Measurements from ENCODE around the gene MCTP1. TPM values are rescaled to one million over a fixed set of nuclear protein-coding genes. Genes with fewer than 3 reads are reported as not detected.

MCTP1 gene
- total and polyA plus RNA-seq, 9 of the 15 experiments (the other 6 are each of a cell fraction or from before 2014, with no cell fraction given) = 0.04 to 0.93 (median 0.06) TPM; not detected in 4

GRCh38 chr5:94725142-94725541 lies 559.8 kb downstream of the MCTP1 start:
- no peaks in the 10 kb centered on the region for H3K9me1 ChIP-seq (ENCODE audit: control insufficient read depth, insufficient read depth, low read length)
- 0% methylated on average over 1 of the region's 1 CpG for WGBS (ENCODE audit: insufficient coverage, low coverage, missing lambda C conversion rate)
- intact Hi-C loops (cut with micrococcal nuclease) (no loop called here), in situ Hi-C loops (cut with MboI) (loop anchor here (25.0 kb wide), 1 partner anchor 1138 kb away; the partner anchor contains the start of genes NR2F1 and NR2F1-AS1)
- no peaks in the 10 kb centered on the region for H3K9me3 ChIP-seq (replicated peaks; ENCODE audit: control insufficient read depth, insufficient read depth, low read depth, low read length)
- no peaks in the 10 kb centered on the region for H4K20me1 ChIP-seq (replicated peaks; ENCODE audit: control insufficient read depth, insufficient read depth, low read length)
- no peaks in the 10 kb centered on the region for H3K4me1 ChIP-seq (replicated peaks in 1 of 2; ENCODE audit: control insufficient read depth in 2 of 2, insufficient read depth in 2 of 2, low read length in 2 of 2)
- no peak overlapping the region for H2AFZ ChIP-seq (ENCODE audit: low read depth, low read length)
- no peak for FAIRE-seq
- no peaks in the 10 kb centered on the region for H3K27me3 ChIP-seq (ENCODE audit: control insufficient read depth in 2 of 2, insufficient read depth in 2 of 2, low read length in 2 of 2)
- BruUV-seq (replicated peaks) = no TSS peak
- H3K4me2 ChIP-seq (ENCODE audit: insufficient read depth, low read length) = no peak overlapping the region
- POLR2A ChIA-PET = no interaction called here
- H3K9ac ChIP-seq (ENCODE audit: insufficient read depth in 1 of 2, low read depth in 2 of 2, low read length in 2 of 2) = no peak overlapping the region
- no peak for DNase-seq (ENCODE audit: extremely low read depth in 1 of 4, low spot score in 3 of 4)
- no peaks in the 10 kb centered on the region for H3K79me2 ChIP-seq (ENCODE audit: control insufficient read depth, insufficient read depth, low read length)
- no peak overlapping the region for H3K27ac ChIP-seq (ENCODE audit: extremely low read depth, low read depth, low read length)
- no peak for TF ChIP-seq HDAC2 (IDR thresholded peaks at IDR 0.05)
- TF ChIP-seq HNRNPLL (IDR thresholded peaks at IDR 0.05; ENCODE audit: low read depth, low read length, poor library complexity, severe bottlenecking) = no peak
- no peak for TF ChIP-seq ZBTB12 (CRISPR knock-in tag; IDR thresholded peaks at IDR 0.05)
- TF ChIP-seq JUNB (CRISPR knock-in tag; conservative IDR thresholded peaks at IDR 0.05) = no peak
- TF ChIP-seq SPI1 (IDR thresholded peaks at IDR 0.05; ENCODE audit: borderline replicate concordance, low read depth, low read length) = no peak
- TF ChIP-seq ARHGAP35 (IDR thresholded peaks at IDR 0.05; ENCODE audit: partially characterized antibody) = no peak
- TF ChIP-seq RFX5 (IDR thresholded peaks at IDR 0.05; ENCODE audit: low read depth, low read length) = no peak
- no peak for TF ChIP-seq CC2D1A (IDR thresholded peaks at IDR 0.05)
- no peak for TF ChIP-seq WHSC1 (IDR thresholded peaks at IDR 0.05; ENCODE audit: low read length)
- H3K36me3 ChIP-seq (ENCODE audit: control insufficient read depth, insufficient read depth, low read length) = no peaks in the 10 kb centered on the region
- ATAC-seq = no peak
- no peak overlapping the region for H3K4me3 ChIP-seq
- CTCF ChIA-PET (ENCODE audit: low intra/inter-chr PET ratio) = no interaction called here
